Naive B cell (primary cell): Measurements from ENCODE around the gene KLF14. TPM values are rescaled to one million over a fixed set of nuclear protein-coding genes. Genes with fewer than 3 reads are reported as not detected.
"Not testable (repeated sequence)": the region's sequence is repeated elsewhere in the genome, so short reads cannot be mapped to it uniquely, and the experiment has no call there.

Experiments
- ATAC-seq, 2 donors: fragments of 150-1000 bp; cut with Tn5 transposase; 2 replicates each; pipeline ENCODE4 v1.10.0; 2021; ENCODE audit warnings: low read depth in 2 of 2, mild to moderate bottlenecking in 2 of 2, moderate library complexity in 2 of 2
- DNase-seq: peaks from one replicate; pipeline ENCODE4 v3.0.0; 2022
- H3K27ac Mint-ChIP-seq, 6 donors: one replicate each; pipeline ENCODE4 v1.8.0; 2020 to 2022; ENCODE audit warnings: mild to moderate bottlenecking in 6 of 6, mixed read lengths in 6 of 6, moderate library complexity in 5 of 6, inconsistent platforms in 2 of 6
- H3K27me3 Mint-ChIP-seq, 3 donors: one replicate each; pipeline ENCODE4 v1.8.0; 2021 to 2022; ENCODE audit warnings: mixed read lengths in 3 of 3, mild to moderate bottlenecking in 1 of 3
- H3K36me3 Mint-ChIP-seq, 2 donors: one replicate each; pipeline ENCODE4 v1.8.0; 2020 to 2022; ENCODE audit warnings: mixed read lengths in 2 of 2, inconsistent platforms in 1 of 2, mild to moderate bottlenecking in 1 of 2
- H3K4me1 Mint-ChIP-seq, 3 donors: one replicate each; pipeline ENCODE4 v1.8.0; 2020 to 2022; ENCODE audit warnings: mixed read lengths in 3 of 3, inconsistent platforms in 1 of 3, mild to moderate bottlenecking in 1 of 3, moderate library complexity in 1 of 3
- H3K4me3 Mint-ChIP-seq, 8 donors: one replicate each; pipeline ENCODE4 v1.8.0; 2020 to 2022; ENCODE audit warnings: mild to moderate bottlenecking in 8 of 8, mixed read lengths in 8 of 8, moderate library complexity in 8 of 8, inconsistent platforms in 2 of 8
- H3K9me3 Mint-ChIP-seq, 7 donors: one replicate each; pipeline ENCODE4 v1.8.0; 2020 to 2022; ENCODE audit warnings: mixed read lengths in 7 of 7, mild to moderate bottlenecking in 5 of 7, inconsistent platforms in 2 of 7, moderate library complexity in 1 of 7
- polyA plus RNA-seq, 6 donors: library from polyadenylated mRNA; unstranded; fragments of 300-500 nt; fragmentation: Illumina TruSeq; gene quantifications; one replicate each; pipeline ENCODE4 v1.2.3, GENCODE V29; 2021; ENCODE audit warnings: low read depth in 6 of 6

Gene KLF14
- polyA plus RNA-seq, 6 donors from 2014 or later: 0.09 to 0.36 (median 0.12) TPM; not detected in 3

DNA sequence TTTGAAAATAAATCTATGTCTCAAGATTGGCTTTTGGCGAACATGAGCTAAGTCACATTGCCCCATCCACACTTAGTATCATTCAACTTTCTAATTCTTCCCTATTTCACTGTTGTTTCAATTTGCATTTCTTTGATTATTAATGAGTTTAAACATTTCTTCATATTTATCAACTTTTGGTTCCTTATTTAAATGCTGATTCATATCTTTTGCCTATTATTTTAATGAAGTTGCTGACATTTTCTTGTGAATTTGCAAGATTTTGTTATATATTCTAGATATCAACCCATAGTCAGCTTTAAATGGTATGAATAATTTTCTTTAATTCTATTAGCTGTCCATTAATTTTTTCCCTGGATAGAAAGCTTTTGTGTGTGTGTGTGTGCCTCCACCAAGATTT, 33.2 kb downstream of the KLF14 start:
- H3K4me1 Mint-ChIP-seq: no peaks in the 10 kb centered on the region
- H3K27me3 Mint-ChIP-seq: peaks cover 4 to 22% (median 9%) of the 10 kb centered on the region in 3 donors
- ATAC-seq (no peak), DNase-seq (no peak)
- H3K4me3 Mint-ChIP-seq: no peak overlapping the region
- peaks cover 0 to 2% (median 0%) of the 10 kb centered on the region in 7 donors for H3K9me3 Mint-ChIP-seq
- no peak overlapping the region for H3K27ac Mint-ChIP-seq
- no peaks in the 10 kb centered on the region for H3K36me3 Mint-ChIP-seq

DNA sequence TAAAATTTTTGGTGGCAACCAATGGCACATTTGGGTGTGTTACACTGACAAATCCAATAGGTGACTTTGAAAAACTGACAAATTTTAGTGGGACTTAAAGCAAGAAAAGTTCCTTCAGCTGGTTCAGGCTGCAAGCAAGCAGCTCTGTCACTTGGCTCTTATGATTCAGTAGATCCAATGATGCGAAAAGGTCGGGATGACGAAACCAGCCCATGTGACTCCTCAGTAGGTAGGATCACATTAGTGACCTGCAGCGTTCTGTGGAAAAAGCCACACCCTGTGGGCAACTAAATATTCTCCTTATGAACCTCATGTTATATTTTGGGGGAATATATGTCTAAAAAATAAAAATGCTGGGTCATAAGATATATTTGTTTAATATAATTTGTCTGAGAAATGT, 34.3 kb downstream of the KLF14 start:
- Mint-ChIP-seq H3K27me3 (peaks cover 8 to 26% (median 13%) of the 10 kb centered on the region in 3 donors), H3K4me1 (no peaks in the 10 kb centered on the region), H3K4me3 (no peak overlapping the region), H3K27ac (no peak overlapping the region), H3K36me3 (no peaks in the 10 kb centered on the region), H3K9me3 (peaks cover 0 to 2% (median 0%) of the 10 kb centered on the region in 7 donors)
- ATAC-seq (no peak), DNase-seq (no peak)

DNA sequence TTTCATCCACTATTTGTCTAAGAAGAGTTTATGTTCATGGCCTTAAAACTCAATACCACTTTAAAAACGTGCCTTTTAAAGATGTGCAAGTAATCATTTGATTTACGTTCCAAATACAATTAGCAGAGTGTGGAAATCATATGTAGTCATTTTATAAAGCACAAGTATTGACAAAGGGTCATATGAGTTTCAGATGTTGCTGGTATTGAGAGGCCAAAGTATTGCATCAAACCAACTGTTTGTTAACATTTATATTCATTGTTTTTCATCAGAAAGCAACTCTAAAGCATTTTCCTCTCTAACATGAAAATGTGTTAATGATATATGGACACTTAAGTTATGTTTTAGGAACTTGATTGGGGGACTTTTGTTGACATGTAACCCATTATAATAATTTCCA, 36.2 kb downstream of the KLF14 start:
- Mint-ChIP-seq H3K27me3 (peaks cover 8 to 21% (median 13%) of the 10 kb centered on the region in 3 donors), H3K9me3 (peaks cover 0 to 2% (median 0%) of the 10 kb centered on the region in 7 donors), H3K36me3 (no peaks in the 10 kb centered on the region), H3K4me1 (no peaks in the 10 kb centered on the region), H3K4me3 (no peak overlapping the region), H3K27ac (no peak overlapping the region)
- DNase-seq: no peak
- no peak for ATAC-seq

DNA sequence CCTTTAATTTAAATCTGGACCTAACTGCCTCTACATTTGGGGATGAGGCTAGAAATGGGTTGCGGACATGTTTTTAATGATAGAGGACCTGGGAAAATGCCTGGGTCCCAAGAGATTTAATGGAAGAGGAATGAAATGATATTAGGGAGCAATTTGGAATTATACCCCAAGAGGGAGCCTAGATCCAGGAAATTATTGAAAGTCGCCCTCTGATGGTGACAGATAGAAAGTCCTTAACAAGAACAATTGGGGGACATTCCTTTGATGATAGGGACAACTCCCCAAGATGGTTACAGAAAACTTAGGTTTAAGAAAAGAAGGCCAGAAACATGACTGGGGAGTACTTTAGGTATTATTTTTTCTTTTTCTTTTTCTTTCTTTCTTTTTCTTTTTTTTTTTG, 38.2 kb downstream of the KLF14 start:
- Mint-ChIP-seq H3K4me1 (no peaks in the 10 kb centered on the region), H3K36me3 (peaks cover 0 to 8% of the 10 kb centered on the region in 2 donors), H3K27me3 (peaks cover 8 to 21% (median 13%) of the 10 kb centered on the region in 3 donors), H3K9me3 (peaks cover 6 to 21% (median 9%) of the 10 kb centered on the region in 7 donors), H3K4me3 (no peak overlapping the region), H3K27ac (no peak overlapping the region)
- DNase-seq (no peak), ATAC-seq (no peak)

DNA sequence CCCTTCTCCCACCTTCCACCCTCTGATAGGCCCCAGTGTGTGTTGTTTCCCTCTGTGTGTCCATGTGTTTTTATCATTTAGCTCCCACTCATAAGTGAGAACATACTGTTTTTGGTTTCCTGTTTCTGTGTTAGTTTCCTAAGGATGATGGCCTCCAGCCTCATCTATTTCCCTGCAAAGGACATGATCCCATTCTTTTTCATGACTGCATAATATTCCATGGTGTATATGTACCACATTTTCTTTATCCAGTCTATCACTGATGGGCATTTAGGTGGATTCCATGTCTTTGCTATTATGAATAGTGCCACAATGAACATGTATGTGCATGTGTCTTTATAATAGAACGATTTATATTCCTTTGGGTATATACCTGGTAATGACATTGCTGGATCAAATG, 41.6 kb downstream of the KLF14 start:
- not testable (repeated sequence) for DNase-seq, H3K36me3 Mint-ChIP-seq, H3K27ac Mint-ChIP-seq, H3K4me1 Mint-ChIP-seq, ATAC-seq, H3K4me3 Mint-ChIP-seq
- H3K27me3 Mint-ChIP-seq: peaks cover 6 to 12% (median 8%) of the 10 kb centered on the region in 3 donors
- peaks cover 10 to 22% (median 14%) of the 10 kb centered on the region in 7 donors for H3K9me3 Mint-ChIP-seq

DNA sequence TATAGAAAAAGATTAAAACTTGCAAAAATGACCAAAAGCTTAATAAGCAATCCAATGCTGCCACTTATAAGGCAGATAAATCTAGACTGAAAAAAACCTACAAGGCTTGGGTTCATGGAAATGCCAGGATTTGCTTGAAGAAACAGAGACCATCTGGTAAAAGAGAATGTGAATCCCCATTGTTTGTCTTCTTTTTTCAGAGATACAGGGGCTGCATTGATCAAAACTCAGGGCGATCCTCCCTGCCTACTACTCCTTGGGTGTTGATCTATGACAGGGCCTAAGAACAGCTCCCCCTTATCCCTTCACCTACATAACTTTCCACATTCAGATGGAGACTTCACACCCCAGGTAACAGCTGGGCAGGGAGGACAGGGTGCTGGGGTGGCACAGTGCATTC, 44.3 kb downstream of the KLF14 start:
- Mint-ChIP-seq H3K9me3 (peaks cover 10 to 22% (median 15%) of the 10 kb centered on the region in 7 donors), H3K36me3 (peaks cover 0 to 8% of the 10 kb centered on the region in 2 donors), H3K4me1 (no peaks in the 10 kb centered on the region), H3K4me3 (no peak overlapping the region), H3K27me3 (peaks cover 8 to 16% (median 9%) of the 10 kb centered on the region in 3 donors), H3K27ac (no peak overlapping the region)
- ATAC-seq: no peak
- no peak for DNase-seq

DNA sequence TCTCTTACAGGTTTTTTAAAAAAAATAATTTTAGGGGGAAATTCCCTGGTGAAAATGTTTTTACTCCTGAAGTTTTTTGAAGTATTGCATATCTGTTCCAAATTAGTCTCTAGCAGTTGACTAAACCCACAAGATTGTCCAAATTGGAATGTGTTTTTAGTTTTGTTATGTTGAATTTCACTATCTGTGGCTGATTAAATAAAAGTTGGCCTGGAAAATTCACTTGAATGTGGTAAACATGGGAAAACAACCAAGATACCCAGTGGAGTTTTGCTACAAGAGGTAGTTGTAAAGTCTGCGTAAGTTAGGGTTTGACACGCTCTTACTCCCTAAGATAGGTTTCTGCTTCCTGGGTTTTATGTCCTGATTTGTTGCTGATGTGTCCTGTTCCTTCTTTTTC, 51.0 kb downstream of the KLF14 start:
- Mint-ChIP-seq H3K27me3 (peaks cover 11 to 23% (median 22%) of the 10 kb centered on the region in 3 donors), H3K4me1 (no peaks in the 10 kb centered on the region), H3K9me3 (peaks cover 0 to 2% (median 0%) of the 10 kb centered on the region in 7 donors), H3K27ac (no peak overlapping the region), H3K36me3 (no peaks in the 10 kb centered on the region), H3K4me3 (no peak overlapping the region)
- no peak for ATAC-seq
- no peak for DNase-seq

Other genes starting within 250 kb of the KLF14 start
- gene MEST, start 242.1 kb downstream of the KLF14 start, polyA plus RNA-seq: 10 to 100 TPM in 1 of 6 donors, 1 to 10 TPM in 5; 4.6 to 19.4 (median 5.7) TPM
- 1 to 10 TPM in 5 of 6 donors, not detected in 1; 1.5 to 7.3 (median 2.0) TPM for gene COPG2, start 65.5 kb downstream of the KLF14 start, polyA plus RNA-seq
- not detected for gene TSGA13, start 47.7 kb downstream of the KLF14 start, polyA plus RNA-seq